NCI-H146 treated with DMSO at 0.1 percent for 48 hours (cell line): ENCODE measurements around the gene TNKS1BP1.

Experiments used
- DNase-seq: peaks from one replicate; lab custom pipeline; 2025; ENCODE audit not compliant: unreplicated experiment; lab: John Stamatoyannopoulos, UW

Gene TNKS1BP1

GRCh38 chr11:57313071-57313787 is 11.5 kb downstream of the TNKS1BP1 start:
- no peak for DNase-seq

- DNase-seq: no peak
Observed at GRCh38 chr11:57312511-57313021, 12.2 kb downstream of the TNKS1BP1 start.

- DNase-seq: no peak
Observed at GRCh38 chr11:57311109-57311936, 13.4 kb downstream of the TNKS1BP1 start.

GRCh38 chr11:57310630-57311086 is 14.1 kb downstream of the TNKS1BP1 start:
- DNase-seq: no peak

- DNase-seq: no peak
Observed at GRCh38 chr11:57310091-57310490, 14.7 kb downstream of the TNKS1BP1 start.

GRCh38 chr11:57309106-57310059 is 15.4 kb downstream of the TNKS1BP1 start:
- DNase-seq: no peak

GRCh38 chr11:57308426-57309060 is 16.2 kb downstream of the TNKS1BP1 start:
- DNase-seq: no peak

- no peak for DNase-seq
Observed at GRCh38 chr11:57307666-57308270, 17.0 kb downstream of the TNKS1BP1 start.

GRCh38 chr11:57306940-57307565 is 17.7 kb downstream of the TNKS1BP1 start:
- DNase-seq: no peak

GRCh38 chr11:57306161-57306876 is 18.4 kb downstream of the TNKS1BP1 start:
- DNase-seq: no peak

GRCh38 chr11:57305523-57305922 is 19.2 kb downstream of the TNKS1BP1 start:
- DNase-seq: no peak

- DNase-seq: no peak
Observed at GRCh38 chr11:57303990-57304579, 20.7 kb downstream of the TNKS1BP1 start.

GRCh38 chr11:57303280-57303989 is 21.3 kb downstream of the TNKS1BP1 start:
- DNase-seq: no peak

- DNase-seq: no peak
Observed at GRCh38 chr11:57302489-57302888, 22.3 kb downstream of the TNKS1BP1 start.

GRCh38 chr11:57301711-57302423 is 22.9 kb downstream of the TNKS1BP1 start:
- DNase-seq: no peak

GRCh38 chr11:57300785-57301184 is 24.0 kb downstream of the TNKS1BP1 start:
- DNase-seq: no peak

- no peak for DNase-seq
Observed at GRCh38 chr11:57299150-57299737, 25.5 kb downstream of the TNKS1BP1 start.
